ENCODE data around the gene ANAPC2.

- TF ChIP-seq CTCF (IDR thresholded peaks at IDR 0.05) (no peak), POLR2A (IDR thresholded peaks at IDR 0.05) (no peak)
Observed at GRCh38 chr9:137187386-137187785, 974 bp downstream of the ANAPC2 start.

All from esophagus squamous epithelium (tissue), 4 donors.